ENCODE data around the gene DCN.

The DCN gene

GRCh38 chr12:91127751-91128150 is 54.9 kb downstream of the DCN start:
- H3K4me1 ChIP-seq (ENCODE audit: insufficient read depth, low read length, poor library complexity, severe bottlenecking), result no peaks in the 10 kb centered on the region
- H3K27me3 ChIP-seq (ENCODE audit: insufficient read depth, low read length, poor library complexity, severe bottlenecking), result no peaks in the 10 kb centered on the region
- H3K9me2 ChIP-seq (replicated peaks; ENCODE audit: low read depth, low read length), result no peaks in the 10 kb centered on the region
- no peaks in the 10 kb centered on the region for H3K36me3 ChIP-seq (ENCODE audit: insufficient read depth, low read length)
- no peak overlapping the region for H2AFZ ChIP-seq (ENCODE audit: low read length)
- no peaks in the 10 kb centered on the region for H3F3A ChIP-seq (ENCODE audit: low read depth)
- no peak overlapping the region for H3K4me3 ChIP-seq (ENCODE audit: low read length, poor library complexity, severe bottlenecking)
- no peak overlapping the region for H3K4me2 ChIP-seq (ENCODE audit: low read depth, low read length, poor library complexity, severe bottlenecking)
- TF ChIP-seq CTCF (conservative IDR thresholded peaks at IDR 0.05; ENCODE audit: low read length), result no peak
- no peak for TF ChIP-seq EZH2phosphoT487 (IDR thresholded peaks at IDR 0.05; ENCODE audit: borderline replicate concordance)
- H4K20me1 ChIP-seq (ENCODE audit: insufficient read depth, low read length, poor library complexity, severe bottlenecking), result no peaks in the 10 kb centered on the region
- H3K79me2 ChIP-seq (ENCODE audit: insufficient read depth, low read length), result no peaks in the 10 kb centered on the region
- H3K9me3 ChIP-seq (ENCODE audit: insufficient read depth, low read depth, low read length), result no peaks in the 10 kb centered on the region
- H3K9ac ChIP-seq (ENCODE audit: low read depth, low read length, poor library complexity, severe bottlenecking), result no peak overlapping the region

GRCh38 chr12:91127306-91127705 is 55.3 kb downstream of the DCN start:
- H3K36me3 ChIP-seq (ENCODE audit: insufficient read depth, low read length), result no peaks in the 10 kb centered on the region
- no peak overlapping the region for H3K9ac ChIP-seq (ENCODE audit: low read depth, low read length, poor library complexity, severe bottlenecking)
- H3K4me2 ChIP-seq (ENCODE audit: low read depth, low read length, poor library complexity, severe bottlenecking), result no peak overlapping the region

GRCh38 chr12:91126516-91126915 is 56.1 kb downstream of the DCN start:
- Histone ChIP-seq H3K4me1 (ENCODE audit: insufficient read depth, low read length, poor library complexity, severe bottlenecking) (no peaks in the 10 kb centered on the region), H3K36me3 (ENCODE audit: insufficient read depth, low read length) (no peaks in the 10 kb centered on the region), H3K4me3 (ENCODE audit: low read length, poor library complexity, severe bottlenecking) (no peak overlapping the region), H3K9ac (ENCODE audit: low read depth, low read length, poor library complexity, severe bottlenecking) (no peak overlapping the region), H3K9me3 (ENCODE audit: insufficient read depth, low read depth, low read length) (no peaks in the 10 kb centered on the region), H3K9me2 (replicated peaks; ENCODE audit: low read depth, low read length) (no peaks in the 10 kb centered on the region), H3F3A (ENCODE audit: low read depth) (no peaks in the 10 kb centered on the region), H2AFZ (ENCODE audit: low read length) (no peak overlapping the region), H3K4me2 (ENCODE audit: low read depth, low read length, poor library complexity, severe bottlenecking) (no peak overlapping the region), H4K20me1 (ENCODE audit: insufficient read depth, low read length, poor library complexity, severe bottlenecking) (no peaks in the 10 kb centered on the region), H3K27me3 (ENCODE audit: insufficient read depth, low read length, poor library complexity, severe bottlenecking) (no peaks in the 10 kb centered on the region), H3K79me2 (ENCODE audit: insufficient read depth, low read length) (no peaks in the 10 kb centered on the region)
- TF ChIP-seq EZH2phosphoT487 (IDR thresholded peaks at IDR 0.05; ENCODE audit: borderline replicate concordance) (no peak), CTCF (conservative IDR thresholded peaks at IDR 0.05; ENCODE audit: low read length) (no peak)

More at GRCh38 chr12:91127306-91127705, 55.3 kb downstream of the DCN start:
- Histone ChIP-seq H4K20me1 (ENCODE audit: insufficient read depth, low read length, poor library complexity, severe bottlenecking) (no peaks in the 10 kb centered on the region), H2AFZ (ENCODE audit: low read length) (no peak overlapping the region), H3K4me3 (ENCODE audit: low read length, poor library complexity, severe bottlenecking) (no peak overlapping the region), H3K9me2 (replicated peaks; ENCODE audit: low read depth, low read length) (no peaks in the 10 kb centered on the region), H3K4me1 (ENCODE audit: insufficient read depth, low read length, poor library complexity, severe bottlenecking) (no peaks in the 10 kb centered on the region), H3K79me2 (ENCODE audit: insufficient read depth, low read length) (no peaks in the 10 kb centered on the region), H3K27me3 (ENCODE audit: insufficient read depth, low read length, poor library complexity, severe bottlenecking) (no peaks in the 10 kb centered on the region), H3K9me3 (ENCODE audit: insufficient read depth, low read depth, low read length) (no peaks in the 10 kb centered on the region), H3F3A (ENCODE audit: low read depth) (no peaks in the 10 kb centered on the region)
- TF ChIP-seq CTCF (conservative IDR thresholded peaks at IDR 0.05; ENCODE audit: low read length) (no peak), EZH2phosphoT487 (IDR thresholded peaks at IDR 0.05; ENCODE audit: borderline replicate concordance) (no peak)

All from Loucy (cell line).